Neutrophil (primary cell): ENCODE measurements around the gene GLRA1.
A peak's percentile ranks its signal among the peaks of the same experiment; 100 is the strongest.
"Not testable (repeated sequence)": the region's sequence is repeated elsewhere in the genome, so short reads cannot be mapped to it uniquely, and the experiment has no call there.

Experiments
- H3K27ac ChIP-seq: fragments of 200-600 bp; sonication (generic); 2 replicates; pipeline ENCODE4 v1.5.1; 2016; ENCODE audit warnings: mild to moderate bottlenecking, moderate library complexity
- H3K27me3 ChIP-seq: fragments of 200-600 bp; sonication (generic); 2 replicates; pipeline ENCODE4 v1.6.0; 2016; ENCODE audit warnings: mild to moderate bottlenecking
- H3K36me3 ChIP-seq: fragments of 200-600 bp; sonication (generic); 2 replicates; pipeline ENCODE4 v1.5.1; 2017
- H3K4me1 ChIP-seq, 2 experiments: fragments of 200-600 bp in 1 of 2; sonication (generic) in 1 of 2; 1 replicate in 1 of 2; 2 replicates in 1 of 2; pipeline versions ENCODE4 v1.5.1 to v1.6.1; 2013 to 2016; ENCODE audit warnings: low read depth in 1 of 2, low read length in 1 of 2, mild to moderate bottlenecking in 1 of 2, moderate library complexity in 1 of 2; ENCODE audit not compliant: control insufficient read depth in 1 of 2, insufficient read depth in 1 of 2
- H3K4me3 ChIP-seq, 2 experiments: fragments of 200-600 bp in 1 of 2; sonication (generic) in 1 of 2; 1 replicate in 1 of 2; 2 replicates in 1 of 2; pipeline ENCODE4 v1.5.1; 2013 to 2016; ENCODE audit warnings: low read depth in 1 of 2, low read length in 1 of 2, mild to moderate bottlenecking in 1 of 2, moderate library complexity in 1 of 2
- H3K9me3 ChIP-seq: fragments of 200-600 bp; sonication (generic); 2 replicates; pipeline ENCODE4 v1.5.1; 2016
- CTCF ChIP-seq: fragments of 200-600 bp; sonication (generic); IDR thresholded peaks from 2 replicates; pipeline ENCODE4 v1.5.1; 2016; ENCODE audit warnings: antibody characterized with exemption

GLRA1 gene

GRCh38 chr5:151786468-151786867, 138.2 kb downstream of the GLRA1 start:
- no peak overlapping the region for H3K4me3 ChIP-seq
- no peaks in the 10 kb centered on the region for H3K9me3 ChIP-seq
- H3K4me1 ChIP-seq, result peaks cover 17 to 24% of the 10 kb centered on the region in 2 experiments
- H3K36me3 ChIP-seq, result peaks cover 10% of the 10 kb centered on the region
- no peak for TF ChIP-seq CTCF
- no peak overlapping the region for H3K27ac ChIP-seq
- no peaks in the 10 kb centered on the region for H3K27me3 ChIP-seq

GRCh38 chr5:151784141-151784540, 140.5 kb downstream of the GLRA1 start:
- no peak for TF ChIP-seq CTCF
- peak overlapping the region; percentile 63 for H3K27ac ChIP-seq
- H3K27me3 ChIP-seq, result no peaks in the 10 kb centered on the region
- no peak overlapping the region for H3K4me3 ChIP-seq
- H3K4me1 ChIP-seq, result peaks cover 22 to 33% of the 10 kb centered on the region in 2 experiments
- no peaks in the 10 kb centered on the region for H3K9me3 ChIP-seq
- peaks cover 4% of the 10 kb centered on the region for H3K36me3 ChIP-seq

- not testable (repeated sequence) for H3K36me3 ChIP-seq, H3K27ac ChIP-seq, H3K9me3 ChIP-seq, H3K4me3 ChIP-seq, H3K27me3 ChIP-seq
- peaks cover 22 to 33% of the 10 kb centered on the region in 2 experiments for H3K4me1 ChIP-seq
Observed at GRCh38 chr5:151783664-151784063, 141.0 kb downstream of the GLRA1 start.

- no peak for TF ChIP-seq CTCF
- Histone ChIP-seq H3K27me3 (no peaks in the 10 kb centered on the region), H3K27ac (peak overlapping the region; percentile 53), H3K36me3 (no peaks in the 10 kb centered on the region), H3K4me3 (no peak overlapping the region), H3K4me1 (peaks cover 22 to 33% of the 10 kb centered on the region in 2 experiments), H3K9me3 (no peaks in the 10 kb centered on the region)
Observed at GRCh38 chr5:151781201-151781600, 143.4 kb downstream of the GLRA1 start.

- no peak overlapping the region for H3K4me3 ChIP-seq
- H3K36me3 ChIP-seq, result no peaks in the 10 kb centered on the region
- H3K9me3 ChIP-seq, result no peaks in the 10 kb centered on the region
- H3K27ac ChIP-seq, result no peak overlapping the region
- no peaks in the 10 kb centered on the region for H3K27me3 ChIP-seq
- no peak for TF ChIP-seq CTCF
- peaks cover 21 to 32% of the 10 kb centered on the region in 2 experiments for H3K4me1 ChIP-seq
Observed at GRCh38 chr5:151780348-151780747, 144.3 kb downstream of the GLRA1 start.

- Histone ChIP-seq H3K27me3 (no peaks in the 10 kb centered on the region), H3K4me1 (peaks cover 17 to 27% of the 10 kb centered on the region in 2 experiments), H3K36me3 (no peaks in the 10 kb centered on the region), H3K27ac (no peak overlapping the region), H3K4me3 (no peak overlapping the region), H3K9me3 (no peaks in the 10 kb centered on the region)
- no peak for TF ChIP-seq CTCF
Observed at GRCh38 chr5:151779531-151780125, 145.0 kb downstream of the GLRA1 start.
